ENCODE results near the gene PIR.

The PIR gene

DNA sequence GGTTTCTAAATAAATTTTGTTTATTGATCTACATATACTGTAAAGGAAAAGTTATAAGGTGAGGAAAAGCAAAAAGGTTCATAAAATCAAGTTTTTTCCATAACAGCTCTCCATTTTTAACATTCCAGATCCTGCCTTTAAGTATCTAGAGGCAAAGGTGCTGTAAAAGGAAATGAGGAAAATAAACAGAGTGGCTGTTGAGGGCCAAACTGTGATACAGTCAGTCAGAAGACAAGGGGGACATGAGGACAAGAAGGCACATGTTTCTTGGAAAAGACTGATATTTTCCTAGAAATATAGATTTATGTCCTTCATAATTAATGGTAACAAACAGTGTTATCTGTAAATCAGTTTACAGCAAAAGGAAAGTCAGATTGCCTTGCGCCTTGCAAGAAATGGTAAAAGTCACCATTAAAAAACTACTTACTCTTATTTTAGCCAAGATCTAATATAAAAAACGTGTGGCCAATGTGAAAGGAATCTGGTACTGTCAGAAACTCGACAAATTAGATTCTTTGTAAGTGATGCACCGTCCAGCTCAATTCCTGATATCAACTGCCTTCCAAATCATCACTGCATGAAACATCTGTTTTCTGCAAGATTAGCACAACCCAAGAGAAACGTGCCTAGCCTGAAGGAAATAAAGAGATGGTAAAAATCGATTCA, 75.0 kb downstream of the PIR start:
- no peak overlapping the region for H3K9ac ChIP-seq (ENCODE audit: low read depth, low read length)
- no peaks in the 10 kb centered on the region for H3K4me1 ChIP-seq (ENCODE audit: control insufficient read depth, insufficient read depth, low read length)
- H3K27me3 ChIP-seq (ENCODE audit: control insufficient read depth, insufficient read depth, low read length), result no peaks in the 10 kb centered on the region
- no peaks in the 10 kb centered on the region for H3K36me3 ChIP-seq (ENCODE audit: control insufficient read depth, insufficient read depth, low read length)
- H3K4me3 ChIP-seq (ENCODE audit: low read depth, low read length), result no peak overlapping the region
- no peak overlapping the region for H3K27ac ChIP-seq (ENCODE audit: low read depth, low read length)
- H3K9me3 ChIP-seq (ENCODE audit: control insufficient read depth, insufficient read depth, low read length), result 0 out of 2 replicates have a peak, but pooled peaks cover 4% of the 10 kb centered on the region

DNA sequence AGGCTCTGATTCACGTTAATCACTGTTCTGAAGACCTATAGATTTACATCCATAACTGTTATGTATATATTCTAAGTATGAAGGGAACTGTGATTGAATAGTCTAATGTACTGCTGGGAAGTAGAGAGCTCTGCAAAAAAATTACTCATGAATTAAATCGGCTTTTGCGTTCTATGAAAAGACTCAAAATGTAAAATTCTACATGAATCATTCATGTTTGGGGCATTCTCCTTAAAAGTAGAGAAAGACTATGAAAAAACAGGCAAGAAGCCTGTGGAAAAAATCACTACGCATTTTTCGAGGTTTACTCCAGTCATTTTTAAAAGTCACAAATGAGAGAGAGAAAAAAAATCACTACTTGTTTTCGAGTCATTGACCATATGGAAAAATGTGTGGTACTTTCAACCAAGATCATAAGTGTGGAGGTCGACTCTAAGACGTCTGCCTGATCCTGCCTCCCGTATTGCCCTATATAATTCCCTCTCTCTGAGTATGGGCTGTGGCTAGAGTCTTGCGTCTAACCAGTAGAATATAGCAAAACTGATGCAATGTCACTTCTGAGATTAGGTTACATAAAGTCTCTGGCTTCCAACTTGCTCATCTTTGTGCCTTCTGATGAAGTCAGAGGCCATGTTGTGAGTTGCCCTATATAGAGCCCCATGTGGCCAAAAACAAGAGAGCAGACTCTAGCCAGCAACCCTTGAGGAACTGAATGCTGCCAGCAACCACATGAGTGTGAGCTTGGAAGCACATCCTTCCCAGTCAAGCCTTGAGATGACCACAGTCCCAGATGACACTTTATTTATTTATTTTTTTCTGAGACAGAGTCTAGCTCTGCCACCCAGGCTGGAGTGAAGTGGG, 76.8 kb downstream of the PIR start:
- no peak overlapping the region for H3K9ac ChIP-seq (ENCODE audit: low read depth, low read length)
- no peaks in the 10 kb centered on the region for H3K36me3 ChIP-seq (ENCODE audit: control insufficient read depth, insufficient read depth, low read length)
- H3K4me3 ChIP-seq (ENCODE audit: low read depth, low read length), result no peak overlapping the region
- H3K9me3 ChIP-seq (ENCODE audit: control insufficient read depth, insufficient read depth, low read length), result 0 out of 2 replicates have a peak, but pooled peaks cover 4% of the 10 kb centered on the region
- no peaks in the 10 kb centered on the region for H3K27me3 ChIP-seq (ENCODE audit: control insufficient read depth, insufficient read depth, low read length)
- no peaks in the 10 kb centered on the region; the same call in 1 of the 2 replicates for H3K4me1 ChIP-seq (ENCODE audit: control insufficient read depth, insufficient read depth, low read length)
- H3K27ac ChIP-seq (ENCODE audit: low read depth, low read length), result no peak overlapping the region

DNA sequence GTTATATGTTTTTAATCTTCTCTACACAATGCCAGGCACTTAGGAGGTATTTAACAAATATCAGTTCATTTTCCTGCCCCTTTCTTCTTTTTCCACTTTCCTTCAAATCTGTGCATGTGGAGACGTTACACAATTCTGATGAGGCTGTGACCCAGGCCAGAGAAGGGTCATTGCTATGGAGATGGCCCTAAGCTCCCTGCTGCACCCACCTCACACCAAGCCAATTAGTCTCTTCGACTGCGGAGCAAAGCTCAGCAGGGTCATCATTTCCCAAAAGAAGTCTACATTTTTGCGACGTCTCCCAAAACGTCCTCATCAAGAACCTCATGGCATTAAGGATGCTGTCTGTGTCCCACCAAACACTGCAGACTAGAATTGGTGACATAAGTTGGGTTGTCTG, 80.0 kb downstream of the PIR start:
- no peak overlapping the region for H3K27ac ChIP-seq (ENCODE audit: low read depth, low read length)
- 0 out of 2 replicates have a peak, but pooled peaks cover 4% of the 10 kb centered on the region for H3K9me3 ChIP-seq (ENCODE audit: control insufficient read depth, insufficient read depth, low read length)
- H3K4me3 ChIP-seq (ENCODE audit: low read depth, low read length), result no peak overlapping the region
- H3K4me1 ChIP-seq (ENCODE audit: control insufficient read depth, insufficient read depth, low read length), result no peaks in the 10 kb centered on the region; the same call in 1 of the 2 replicates
- H3K36me3 ChIP-seq (ENCODE audit: control insufficient read depth, insufficient read depth, low read length), result no peaks in the 10 kb centered on the region
- H3K27me3 ChIP-seq (ENCODE audit: control insufficient read depth, insufficient read depth, low read length), result no peaks in the 10 kb centered on the region
- H3K9ac ChIP-seq (ENCODE audit: low read depth, low read length), result no peak overlapping the region

DNA sequence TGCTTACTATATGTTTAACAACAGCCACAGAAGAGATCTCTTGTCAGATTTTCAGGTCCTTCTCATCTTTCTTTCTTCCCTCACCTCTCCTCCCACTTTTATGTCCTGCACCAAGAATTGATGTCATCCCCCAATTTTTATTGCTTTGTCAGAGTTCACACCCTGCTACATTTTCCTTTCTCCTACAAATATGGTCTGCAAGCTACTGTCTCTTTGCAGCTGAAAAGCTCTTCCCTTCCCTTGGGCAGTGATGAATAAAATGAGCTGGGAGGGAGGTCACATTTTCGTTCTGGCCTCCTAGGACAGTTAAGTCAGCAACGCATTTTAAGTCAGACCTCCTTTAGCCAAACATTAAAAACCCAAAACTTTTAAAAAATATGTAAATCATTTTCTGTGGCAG, 82.2 kb downstream of the PIR start:
- H3K9me3 ChIP-seq (ENCODE audit: control insufficient read depth, insufficient read depth, low read length), result no peaks in the 10 kb centered on the region
- H3K9ac ChIP-seq (ENCODE audit: low read depth, low read length), result no peak overlapping the region
- no peaks in the 10 kb centered on the region; the same call in 1 of the 2 replicates for H3K27me3 ChIP-seq (ENCODE audit: control insufficient read depth, insufficient read depth, low read length)
- no peak overlapping the region for H3K4me3 ChIP-seq (ENCODE audit: low read depth, low read length)
- no peak overlapping the region for H3K27ac ChIP-seq (ENCODE audit: low read depth, low read length)
- H3K4me1 ChIP-seq (ENCODE audit: control insufficient read depth, insufficient read depth, low read length), result peaks cover 2% of the 10 kb centered on the region; the same call in 1 of the 2 replicates
- H3K36me3 ChIP-seq (ENCODE audit: control insufficient read depth, insufficient read depth, low read length), result no peaks in the 10 kb centered on the region

DNA sequence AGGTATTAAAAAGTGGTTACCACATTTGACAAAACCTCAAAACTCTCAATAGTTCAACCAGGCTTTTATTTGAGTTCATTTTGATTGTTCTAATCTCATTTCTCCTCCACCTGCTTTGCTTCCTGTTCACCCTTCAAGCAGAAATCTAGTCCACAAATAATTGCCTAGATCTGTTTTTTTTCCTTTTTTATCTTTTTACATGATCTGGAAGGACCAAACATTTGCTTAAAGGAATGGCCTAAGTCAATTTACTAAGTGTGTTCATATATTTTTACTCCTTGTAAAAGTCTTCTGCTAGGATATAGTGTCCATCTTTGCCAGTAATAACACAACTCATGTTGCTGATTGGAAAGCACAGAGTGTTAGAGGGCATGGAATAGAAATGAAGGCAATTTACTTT, 82.7 kb downstream of the PIR start:
- Histone ChIP-seq H3K36me3 (ENCODE audit: control insufficient read depth, insufficient read depth, low read length) (no peaks in the 10 kb centered on the region), H3K9me3 (ENCODE audit: control insufficient read depth, insufficient read depth, low read length) (no peaks in the 10 kb centered on the region), H3K27ac (ENCODE audit: low read depth, low read length) (no peak overlapping the region), H3K27me3 (ENCODE audit: control insufficient read depth, insufficient read depth, low read length) (no peaks in the 10 kb centered on the region; the same call in 1 of the 2 replicates), H3K4me3 (ENCODE audit: low read depth, low read length) (no peak overlapping the region), H3K4me1 (ENCODE audit: control insufficient read depth, insufficient read depth, low read length) (peaks cover 5% of the 10 kb centered on the region; the same call in 1 of the 2 replicates), H3K9ac (ENCODE audit: low read depth, low read length) (no peak overlapping the region)

DNA sequence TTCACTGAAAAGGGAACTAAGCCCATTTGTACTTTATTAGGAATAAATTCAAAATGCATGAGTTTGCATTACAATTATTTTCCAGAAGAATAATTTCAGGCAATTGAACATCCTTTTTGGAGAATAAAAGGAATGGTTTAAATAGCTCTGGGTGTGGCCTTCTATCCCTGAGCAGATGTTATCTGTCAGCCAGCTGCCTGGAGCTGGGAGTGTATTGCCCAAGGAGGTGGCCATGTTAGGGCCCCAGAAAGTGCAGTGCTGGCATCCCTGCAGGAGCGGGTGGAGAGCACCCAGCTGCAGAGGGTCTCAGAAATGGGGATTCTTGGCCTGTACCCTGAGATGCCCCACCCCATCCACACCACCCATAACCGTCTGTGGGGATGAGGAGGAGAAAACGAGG, 87.3 kb downstream of the PIR start:
- H3K9ac ChIP-seq (ENCODE audit: low read depth, low read length), result no peak overlapping the region
- no peaks in the 10 kb centered on the region for H3K36me3 ChIP-seq (ENCODE audit: control insufficient read depth, insufficient read depth, low read length)
- H3K9me3 ChIP-seq (ENCODE audit: control insufficient read depth, insufficient read depth, low read length), result no peaks in the 10 kb centered on the region
- peaks cover 15% of the 10 kb centered on the region; the same call in 1 of the 2 replicates for H3K4me1 ChIP-seq (ENCODE audit: control insufficient read depth, insufficient read depth, low read length)
- H3K27ac ChIP-seq (ENCODE audit: low read depth, low read length), result no peak overlapping the region
- H3K4me3 ChIP-seq (ENCODE audit: low read depth, low read length), result no peak overlapping the region
- H3K27me3 ChIP-seq (ENCODE audit: control insufficient read depth, insufficient read depth, low read length), result no peaks in the 10 kb centered on the region; the same call in 1 of the 2 replicates

DNA sequence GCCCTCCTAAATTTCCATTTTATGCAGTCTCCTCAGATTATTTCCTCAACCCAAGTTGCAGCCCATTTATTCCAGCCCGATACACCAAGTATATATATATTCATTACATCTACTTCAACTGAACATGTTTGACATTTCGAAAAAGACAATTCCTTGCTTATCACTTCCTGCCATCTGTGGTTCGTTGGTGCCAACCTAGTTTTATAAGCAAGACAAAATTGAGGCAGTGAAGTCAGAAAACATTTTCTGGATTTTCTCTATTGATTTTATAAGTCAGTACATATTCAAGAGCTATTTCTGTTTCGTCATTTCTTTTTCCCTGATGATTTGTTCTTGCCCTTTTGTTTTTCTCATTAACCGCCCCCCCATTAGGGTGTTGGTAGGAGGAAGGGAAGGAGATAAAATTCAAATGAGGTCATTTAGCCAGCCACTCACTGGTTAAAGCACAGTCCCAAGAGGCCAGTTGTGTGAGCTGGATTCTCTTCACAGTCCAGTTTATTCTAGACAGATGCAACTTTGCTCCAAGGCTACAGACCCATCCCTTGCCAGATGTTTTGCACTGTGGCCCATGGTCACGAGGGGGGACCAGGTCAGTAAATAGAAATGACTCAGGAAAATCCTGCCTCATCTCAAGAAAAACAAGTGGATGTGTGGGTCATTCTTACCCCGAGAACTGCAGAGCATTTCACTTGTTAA, 88.6 kb downstream of the PIR start:
- H3K27me3 ChIP-seq (ENCODE audit: control insufficient read depth, insufficient read depth, low read length), result no peaks in the 10 kb centered on the region; the same call in 1 of the 2 replicates
- H3K9me3 ChIP-seq (ENCODE audit: control insufficient read depth, insufficient read depth, low read length), result no peaks in the 10 kb centered on the region
- no peak overlapping the region for H3K27ac ChIP-seq (ENCODE audit: low read depth, low read length)
- H3K4me3 ChIP-seq (ENCODE audit: low read depth, low read length), result no peak overlapping the region
- H3K9ac ChIP-seq (ENCODE audit: low read depth, low read length), result no peak overlapping the region
- peaks cover 15% of the 10 kb centered on the region; the same call in 1 of the 2 replicates for H3K4me1 ChIP-seq (ENCODE audit: control insufficient read depth, insufficient read depth, low read length)
- no peaks in the 10 kb centered on the region for H3K36me3 ChIP-seq (ENCODE audit: control insufficient read depth, insufficient read depth, low read length)

DNA sequence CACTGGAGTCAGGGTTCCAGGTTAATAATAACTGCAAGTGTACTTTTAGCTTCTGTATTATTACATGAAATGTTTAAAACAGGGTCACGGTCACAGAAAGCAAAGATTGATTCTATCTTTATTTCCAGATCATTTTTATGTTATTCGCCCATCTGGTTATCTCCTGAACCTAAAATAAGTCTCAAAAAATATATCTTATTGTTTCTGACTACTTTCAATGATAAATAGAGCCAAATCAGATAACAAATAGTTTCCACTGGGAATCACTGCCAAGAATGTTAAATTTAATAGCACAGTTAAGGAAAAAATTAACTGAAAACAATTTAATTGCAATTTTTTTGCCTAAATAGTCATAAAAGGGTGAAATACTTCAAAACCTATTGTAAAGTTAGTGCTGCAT, 91.8 kb downstream of the PIR start:
- Histone ChIP-seq H3K9ac (ENCODE audit: low read depth, low read length) (no peak overlapping the region), H3K36me3 (ENCODE audit: control insufficient read depth, insufficient read depth, low read length) (no peaks in the 10 kb centered on the region), H3K4me1 (ENCODE audit: control insufficient read depth, insufficient read depth, low read length) (peaks cover 30% of the 10 kb centered on the region), H3K27me3 (ENCODE audit: control insufficient read depth, insufficient read depth, low read length) (no peaks in the 10 kb centered on the region), H3K27ac (ENCODE audit: low read depth, low read length) (no peak overlapping the region), H3K9me3 (ENCODE audit: control insufficient read depth, insufficient read depth, low read length) (no peaks in the 10 kb centered on the region), H3K4me3 (ENCODE audit: low read depth, low read length) (no peak overlapping the region)

DNA sequence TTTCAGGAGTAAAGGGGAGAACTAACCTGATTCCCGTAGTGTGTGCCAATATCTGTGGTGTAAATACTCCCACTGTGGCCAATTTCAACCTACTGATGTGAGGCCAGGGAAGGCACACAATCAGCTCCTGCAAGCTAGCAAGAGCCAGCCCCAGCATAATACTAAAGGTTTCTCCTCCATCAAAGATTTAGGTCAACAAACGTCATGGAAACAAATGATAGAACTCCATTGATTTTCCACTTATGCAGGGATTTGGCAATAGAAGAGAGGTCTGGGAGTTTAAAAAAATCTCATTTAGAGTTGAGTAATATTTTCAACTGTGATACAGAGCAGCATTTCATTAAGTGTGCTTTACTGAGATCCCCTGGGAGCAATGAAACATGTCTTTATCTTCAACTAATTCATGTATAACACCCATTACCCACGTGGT, 93.2 kb downstream of the PIR start:
- Histone ChIP-seq H3K4me1 (ENCODE audit: control insufficient read depth, insufficient read depth, low read length) (peaks cover 24% of the 10 kb centered on the region), H3K9ac (ENCODE audit: low read depth, low read length) (no peak overlapping the region), H3K27ac (ENCODE audit: low read depth, low read length) (no peak overlapping the region), H3K9me3 (ENCODE audit: control insufficient read depth, insufficient read depth, low read length) (no peaks in the 10 kb centered on the region), H3K36me3 (ENCODE audit: control insufficient read depth, insufficient read depth, low read length) (no peaks in the 10 kb centered on the region), H3K4me3 (ENCODE audit: low read depth, low read length) (no peak overlapping the region), H3K27me3 (ENCODE audit: control insufficient read depth, insufficient read depth, low read length) (no peaks in the 10 kb centered on the region)

DNA sequence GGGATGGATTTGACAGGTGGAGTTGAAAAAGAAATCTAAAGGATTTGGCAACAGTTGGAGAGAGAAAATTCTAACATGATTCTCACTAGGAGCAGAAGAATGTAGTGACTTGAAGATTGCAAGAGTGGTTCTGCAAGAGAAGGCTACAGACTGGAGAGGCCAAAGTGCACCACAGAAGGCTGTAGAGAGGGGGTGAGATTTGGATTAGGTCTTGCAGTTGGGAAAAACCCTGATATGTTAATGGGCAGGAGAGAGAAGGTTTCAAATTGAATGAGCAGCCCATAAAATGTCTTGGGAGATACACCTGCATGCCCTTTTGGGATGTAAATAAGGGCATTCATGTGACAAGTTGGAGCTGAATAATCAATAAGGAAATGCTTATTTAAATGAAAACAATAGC, 94.3 kb downstream of the PIR start:
- Histone ChIP-seq H3K27me3 (ENCODE audit: control insufficient read depth, insufficient read depth, low read length) (no peaks in the 10 kb centered on the region), H3K4me3 (ENCODE audit: low read depth, low read length) (no peak overlapping the region; the same call in 1 of the 2 replicates), H3K4me1 (ENCODE audit: control insufficient read depth, insufficient read depth, low read length) (peaks cover 20% of the 10 kb centered on the region), H3K36me3 (ENCODE audit: control insufficient read depth, insufficient read depth, low read length) (no peaks in the 10 kb centered on the region), H3K27ac (ENCODE audit: low read depth, low read length) (no peak overlapping the region), H3K9me3 (ENCODE audit: control insufficient read depth, insufficient read depth, low read length) (no peaks in the 10 kb centered on the region), H3K9ac (ENCODE audit: low read depth, low read length) (no peak overlapping the region)
